Thymus (tissue), 14 donors: ENCODE measurements around the gene SCRN1. TPM values are rescaled to one million over a fixed set of nuclear protein-coding genes. Genes with fewer than 3 reads are reported as not detected.

Experiments
- DNase-seq, 9 donors: peaks; one replicate each; pipeline ENCODE4 v3.0.0-alpha.2; 2013; ENCODE audit warnings: low spot score in 9 of 9, low read depth in 6 of 9, missing footprints in 1 of 9
- H3K27ac ChIP-seq, 2 donors: one replicate each; pipeline ENCODE4 v1.5.1; 2013; ENCODE audit warnings: control low read depth in 1 of 2, low read depth in 1 of 2, low read length in 1 of 2, mild to moderate bottlenecking in 1 of 2, moderate library complexity in 1 of 2
- H3K27me3 ChIP-seq, 2 donors: one replicate each; pipeline ENCODE4 v1.5.1; 2013; ENCODE audit warnings: low read length in 1 of 2; ENCODE audit not compliant: control insufficient read depth in 2 of 2, insufficient read depth in 1 of 2
- H3K36me3 ChIP-seq, 2 donors: one replicate each; pipeline ENCODE4 v1.5.1; 2013; ENCODE audit warnings: low read length in 1 of 2, mild to moderate bottlenecking in 1 of 2, moderate library complexity in 1 of 2; ENCODE audit not compliant: control insufficient read depth in 2 of 2, insufficient read depth in 2 of 2
- H3K4me1 ChIP-seq, 2 donors: one replicate each; pipeline ENCODE4 v1.5.1; 2013; ENCODE audit warnings: low read length in 2 of 2; ENCODE audit not compliant: control insufficient read depth in 2 of 2, insufficient read depth in 2 of 2
- H3K4me3 ChIP-seq, 2 donors: one replicate each; pipeline ENCODE4 v1.5.1; 2013; ENCODE audit warnings: low read length in 2 of 2, control low read depth in 1 of 2, mild to moderate bottlenecking in 1 of 2
- H3K9me3 ChIP-seq, 2 donors: one replicate each; pipeline ENCODE4 v1.5.1; 2013; ENCODE audit warnings: low read length in 1 of 2, mild to moderate bottlenecking in 1 of 2; ENCODE audit not compliant: control insufficient read depth in 2 of 2, insufficient read depth in 1 of 2
- WGBS: extraction: QIAGEN DNeasy Blood & Tissue Kit; methylation state at CpG from one replicate; pipeline ENCODE4 v1.1.7; 2013; 5-methylcytosine and 5-hydroxymethylcytosine counted together
- long read RNA-seq, 10 donors: transcript quantifications; one replicate each; lab custom pipeline, GENCODE V29; 2026
- polyA plus RNA-seq: library from polyadenylated mRNA; stranded (reverse); fragments of 200-250 nt; gene quantifications from one replicate; pipeline ENCODE4 v1.2.3, GENCODE V29; 2013
- total RNA-seq: library from RNA; stranded (reverse); fragments of 120-200 nt; gene quantifications from one replicate; pipeline ENCODE4 v1.2.4, GENCODE V29; 2013
- donor health status: healthy.

The SCRN1 gene, protein sequence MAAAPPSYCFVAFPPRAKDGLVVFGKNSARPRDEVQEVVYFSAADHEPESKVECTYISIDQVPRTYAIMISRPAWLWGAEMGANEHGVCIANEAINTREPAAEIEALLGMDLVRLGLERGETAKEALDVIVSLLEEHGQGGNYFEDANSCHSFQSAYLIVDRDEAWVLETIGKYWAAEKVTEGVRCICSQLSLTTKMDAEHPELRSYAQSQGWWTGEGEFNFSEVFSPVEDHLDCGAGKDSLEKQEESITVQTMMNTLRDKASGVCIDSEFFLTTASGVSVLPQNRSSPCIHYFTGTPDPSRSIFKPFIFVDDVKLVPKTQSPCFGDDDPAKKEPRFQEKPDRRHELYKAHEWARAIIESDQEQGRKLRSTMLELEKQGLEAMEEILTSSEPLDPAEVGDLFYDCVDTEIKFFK
- total RNA-seq (46.7 TPM), polyA plus RNA-seq (11.6 TPM)
- long read RNA-seq, donor 1, full-length matches to known transcripts, result 3 of 3 reads
- long read RNA-seq, donor 1, partial matches to known transcripts, result 0 of 3 reads
- long read RNA-seq, donor 1, other reads (novel, unspliced or antisense), result 0 of 3 reads
- long read RNA-seq, donor 2, result 0 reads
- long read RNA-seq, donor 3, full-length matches to known transcripts, result 20 of 20 reads
- long read RNA-seq, donor 3, partial matches to known transcripts, result 0 of 20 reads
- long read RNA-seq, donor 3, other reads (novel, unspliced or antisense), result 0 of 20 reads
- long read RNA-seq, donor 4, full-length matches to known transcripts, result 9 of 9 reads
- long read RNA-seq, donor 4, partial matches to known transcripts, result 0 of 9 reads
- long read RNA-seq, donor 4, other reads (novel, unspliced or antisense), result 0 of 9 reads
- long read RNA-seq, donor 5, full-length matches to known transcripts, result 16 of 21 reads
- long read RNA-seq, donor 5, partial matches to known transcripts, result 5 of 21 reads
- long read RNA-seq, donor 5, other reads (novel, unspliced or antisense), result 0 of 21 reads
- long read RNA-seq, donor 6, full-length matches to known transcripts, result 13 of 13 reads
- long read RNA-seq, donor 6, partial matches to known transcripts, result 0 of 13 reads
- long read RNA-seq, donor 6, other reads (novel, unspliced or antisense), result 0 of 13 reads
- long read RNA-seq, donor 7, full-length matches to known transcripts, result 16 of 16 reads
- long read RNA-seq, donor 7, partial matches to known transcripts, result 0 of 16 reads
- long read RNA-seq, donor 7, other reads (novel, unspliced or antisense), result 0 of 16 reads
- long read RNA-seq, donor 8, full-length matches to known transcripts, result 9 of 9 reads
- long read RNA-seq, donor 8, partial matches to known transcripts, result 0 of 9 reads
- long read RNA-seq, donor 8, other reads (novel, unspliced or antisense), result 0 of 9 reads
- long read RNA-seq, donor 9, full-length matches to known transcripts, result 18 of 18 reads
- long read RNA-seq, donor 9, partial matches to known transcripts, result 0 of 18 reads
- long read RNA-seq, donor 9, other reads (novel, unspliced or antisense), result 0 of 18 reads
- long read RNA-seq, donor 10, full-length matches to known transcripts, result 11 of 11 reads
- long read RNA-seq, donor 10, partial matches to known transcripts, result 0 of 11 reads
- long read RNA-seq, donor 10, other reads (novel, unspliced or antisense), result 0 of 11 reads

GRCh38 chr7:29989257-29989995, at the start of gene SCRN1:
Gene SCRN1, minus strand, starts transcription at chr7:29989801. Its CDS starts 20,734 bp downstream, at chr7:29969067.
- peaks cover 0 to 4% of the 10 kb centered on the region in 2 donors for H3K9me3 ChIP-seq
- no peaks in the 10 kb centered on the region for H3K36me3 ChIP-seq
- under 1% methylated on average over 79 of the region's 79 CpGs for WGBS
- peak in 7 of 9 donors; percentile 39 to 84 (median 65) for DNase-seq
- H3K4me1 ChIP-seq, result peaks cover 9 to 27% of the 10 kb centered on the region in 2 donors
- H3K27me3 ChIP-seq, result peaks cover 0 to 3% of the 10 kb centered on the region in 2 donors
- H3K4me3 ChIP-seq, result peak within 1 kb of the TSS; percentile 91 to 97
- peak within 1 kb of the TSS; percentile 79 to 83 for H3K27ac ChIP-seq

DNA sequence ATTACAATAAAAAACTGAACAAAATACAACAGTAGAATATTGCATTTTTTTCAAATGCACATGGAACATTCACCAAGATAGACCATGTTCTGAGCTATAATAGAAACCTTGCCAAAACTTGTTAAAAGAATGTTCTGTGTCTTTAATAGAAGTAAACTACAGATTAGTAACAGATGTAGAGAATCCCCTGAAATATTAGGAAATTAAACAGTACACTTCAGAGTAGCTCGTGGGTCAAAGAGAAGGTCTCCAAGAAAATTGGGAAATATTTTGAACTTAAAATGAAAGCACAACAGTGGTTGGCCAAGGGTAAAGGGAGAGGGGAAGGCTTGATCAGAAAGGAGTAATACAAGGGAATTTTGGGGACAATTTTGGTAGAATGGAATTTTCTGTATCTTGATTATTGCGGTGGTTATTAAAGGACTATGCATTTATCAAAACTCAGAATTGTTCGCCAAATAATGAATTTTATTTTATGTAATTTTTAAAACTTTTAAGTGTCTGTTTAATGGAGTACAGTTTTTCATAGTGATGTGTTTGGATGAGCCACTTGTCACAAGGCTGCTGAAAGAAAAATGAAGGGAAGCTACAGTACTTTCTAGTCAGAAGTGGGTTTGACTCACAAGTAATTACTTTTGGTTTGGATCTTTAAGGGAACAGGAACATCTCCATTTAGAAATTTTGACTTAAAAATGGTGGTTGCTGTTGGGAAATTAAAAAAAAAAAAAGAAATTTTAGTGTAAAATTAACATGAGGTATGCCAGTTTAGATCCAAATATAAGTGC, 48.8 kb upstream of the SCRN1 start:
- H3K9me3 ChIP-seq, result no peaks in the 10 kb centered on the region
- H3K27me3 ChIP-seq, result no peaks in the 10 kb centered on the region
- no peaks in the 10 kb centered on the region for H3K36me3 ChIP-seq
- no peak overlapping the region for H3K27ac ChIP-seq
- no peaks in the 10 kb centered on the region for H3K4me1 ChIP-seq
- no peak overlapping the region for H3K4me3 ChIP-seq
- DNase-seq, result no peak
- WGBS, result 99% methylated on average over 3 of the region's 3 CpGs

DNA sequence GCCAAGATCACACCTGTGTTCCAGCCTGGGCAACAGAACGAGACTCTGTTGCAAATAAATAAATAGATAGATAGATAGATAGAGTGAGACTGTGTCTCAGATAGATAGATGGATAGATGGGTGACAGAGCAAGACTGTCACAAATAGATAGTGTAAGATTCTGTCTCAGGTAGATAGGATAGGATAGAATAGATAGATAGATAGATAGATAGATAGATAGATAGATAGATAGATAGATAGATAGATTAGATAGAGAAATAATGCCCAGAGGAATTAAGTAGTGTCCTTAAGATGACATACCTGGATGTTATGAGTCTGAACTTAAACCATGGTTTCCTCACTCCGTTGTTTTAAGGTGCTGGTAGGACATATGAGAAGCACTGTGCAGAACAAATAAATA, 46.6 kb upstream of the SCRN1 start:
- DNase-seq, result no peak
- Histone ChIP-seq H3K4me1 (no peaks in the 10 kb centered on the region), H3K9me3 (no peaks in the 10 kb centered on the region), H3K4me3 (no peak overlapping the region), H3K27me3 (no peaks in the 10 kb centered on the region), H3K27ac (no peak overlapping the region), H3K36me3 (no peaks in the 10 kb centered on the region)
- 97% methylated on average over 2 of the region's 2 CpGs for WGBS

GRCh38 chr7:30034501-30034900, 44.9 kb upstream of the SCRN1 start:
- WGBS, result 95% methylated on average over 3 of the region's 3 CpGs
- no peaks in the 10 kb centered on the region for H3K36me3 ChIP-seq
- DNase-seq, result no peak
- H3K4me1 ChIP-seq, result peaks cover 3 to 4% of the 10 kb centered on the region in 2 donors
- no peak overlapping the region for H3K4me3 ChIP-seq
- H3K9me3 ChIP-seq, result no peaks in the 10 kb centered on the region
- no peak overlapping the region for H3K27ac ChIP-seq
- no peaks in the 10 kb centered on the region for H3K27me3 ChIP-seq

DNA sequence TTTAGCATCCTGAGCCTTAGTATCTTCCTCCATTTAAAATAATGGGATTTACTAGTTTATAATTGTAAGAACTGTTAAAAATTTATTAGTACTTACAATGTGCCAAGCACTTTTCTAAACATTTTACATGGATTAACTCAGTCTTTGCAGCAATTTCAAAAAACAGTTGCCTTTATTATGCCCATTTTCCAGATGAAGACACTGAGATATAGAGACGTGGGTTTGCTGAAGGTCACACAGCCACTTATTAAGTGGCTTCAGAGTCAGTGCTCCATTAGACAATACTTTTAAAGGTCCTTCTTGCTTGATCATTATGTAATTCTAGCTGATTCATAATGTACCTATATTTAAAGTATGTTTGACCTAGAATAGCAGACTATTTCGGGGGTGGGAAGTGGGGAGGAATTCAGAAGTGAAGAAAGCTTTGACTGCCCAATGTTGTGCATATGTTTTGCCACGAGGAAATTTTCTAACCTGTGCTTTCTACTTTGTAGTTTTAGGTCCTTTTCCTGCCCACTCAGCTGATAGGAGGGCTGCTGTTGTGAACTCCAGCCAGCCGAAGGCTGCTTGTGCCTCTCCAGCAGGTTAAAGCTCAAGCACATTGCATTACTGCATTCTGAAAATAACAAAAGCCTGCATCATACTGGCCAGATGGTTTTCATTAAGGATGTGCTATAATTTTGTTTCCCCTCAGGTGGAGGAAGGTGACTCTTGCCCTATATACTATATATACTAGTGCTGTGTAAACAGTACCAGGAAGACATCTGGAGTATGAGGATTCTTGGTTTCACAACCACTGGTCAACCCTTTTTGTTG, 42.9 kb upstream of the SCRN1 start:
- WGBS, result 80% methylated on average over 4 of the region's 4 CpGs
- Histone ChIP-seq H3K4me1 (peaks cover 4 to 7% of the 10 kb centered on the region in 2 donors), H3K9me3 (no peaks in the 10 kb centered on the region), H3K27ac (no peak overlapping the region), H3K27me3 (no peaks in the 10 kb centered on the region), H3K36me3 (no peaks in the 10 kb centered on the region), H3K4me3 (no peak overlapping the region)
- DNase-seq, result no peak

DNA sequence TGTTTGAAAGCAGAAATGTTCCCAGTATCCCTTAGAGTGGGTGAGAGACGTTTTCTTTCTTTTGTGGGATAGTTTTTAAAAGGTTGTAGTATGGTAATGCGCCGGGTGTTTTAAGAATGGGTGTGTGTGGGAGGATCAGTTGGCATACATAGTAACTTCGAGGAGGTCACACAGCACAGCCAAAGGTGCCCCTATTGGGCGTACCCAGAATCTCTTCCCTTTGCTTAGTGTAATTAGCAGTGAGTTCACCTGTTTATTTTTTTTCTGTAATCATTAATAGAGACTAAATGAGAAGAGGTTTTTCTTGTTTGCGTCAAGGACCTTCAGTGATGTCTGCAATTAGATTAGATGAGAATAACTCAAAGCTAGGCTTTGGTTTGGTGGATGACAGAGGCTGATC, 40.1 kb upstream of the SCRN1 start:
- 53% methylated on average over 6 of the region's 6 CpGs for WGBS
- Histone ChIP-seq H3K27me3 (no peaks in the 10 kb centered on the region), H3K36me3 (no peaks in the 10 kb centered on the region), H3K4me3 (peak overlapping the region; percentile 56 to 83), H3K9me3 (no peaks in the 10 kb centered on the region), H3K27ac (no peak overlapping the region), H3K4me1 (peaks cover 11 to 15% of the 10 kb centered on the region in 2 donors)
- DNase-seq, result peak in 3 of 9 donors; percentile 7 to 32 (median 15)
